Measurements from ENCODE around the gene GCK.

DNA sequence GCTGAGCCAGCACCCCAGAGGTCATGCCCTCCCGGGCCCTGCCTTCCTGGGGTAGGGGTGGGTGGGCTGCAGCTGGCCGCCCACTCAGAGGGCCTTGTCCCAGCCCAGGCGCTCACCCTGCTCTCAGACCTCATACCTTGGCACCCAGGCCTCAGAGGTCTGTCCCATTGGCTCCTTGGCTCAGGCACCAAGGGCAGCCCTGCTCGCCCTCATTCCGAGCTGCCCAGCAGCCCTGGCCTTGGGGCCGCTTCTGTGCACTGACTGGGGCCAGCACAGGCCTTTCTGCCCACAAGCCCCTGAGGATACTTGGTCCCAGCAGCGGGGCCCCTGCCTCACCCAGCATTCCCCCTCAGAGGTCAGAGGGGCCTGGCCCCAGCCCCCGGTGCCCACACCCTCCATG, 45.8 kb upstream of the GCK start:
- TF ChIP-seq CTCF (IDR thresholded peaks at IDR 0.05) (no peak), POLR2A (IDR thresholded peaks at IDR 0.05) (no peak), POLR2AphosphoS5 (IDR thresholded peaks at IDR 0.05) (no peak)

Measured in breast epithelium (tissue), 3 donors.